HEK293 (cell line): ENCODE data around the gene MAFF.

Experiments
- ATF2 ChIP-seq: fragments of 450-650 bp; formaldehyde crosslinking; IDR thresholded peaks from 2 replicates; pipeline ENCODE4 v1.5.1; 2016; ENCODE audit warnings: missing biosample characterization, missing genetic modification characterization, low read depth
- GFI1B ChIP-seq: fragments of 450-650 bp; formaldehyde crosslinking; IDR thresholded peaks from 2 replicates; pipeline ENCODE4 v1.5.1; 2016; ENCODE audit warnings: missing biosample characterization, missing genetic modification characterization
- GLIS1 ChIP-seq: fragments of 450-650 bp; formaldehyde crosslinking; IDR thresholded peaks from 2 replicates; pipeline ENCODE4 v1.5.1; 2016; ENCODE audit warnings: missing biosample characterization, missing genetic modification characterization
- KLF8 ChIP-seq: fragments of 450-650 bp; formaldehyde crosslinking; IDR thresholded peaks from 2 replicates; pipeline ENCODE4 v1.5.1; 2016; ENCODE audit warnings: missing biosample characterization, missing genetic modification characterization
- REPIN1 ChIP-seq: fragments of 450-650 bp; formaldehyde crosslinking; IDR thresholded peaks from 2 replicates; pipeline ENCODE4 v1.5.1; 2017; ENCODE audit warnings: missing biosample characterization, missing genetic modification characterization, low read depth
- SP7 ChIP-seq: fragments of 450-650 bp; formaldehyde crosslinking; IDR thresholded peaks from 2 replicates; pipeline ENCODE4 v1.5.1; 2016; ENCODE audit warnings: missing biosample characterization, missing genetic modification characterization
- TCF7L2 ChIP-seq: IDR thresholded peaks from 2 replicates; pipeline ENCODE4 v1.6.1; 2011; ENCODE audit warnings: low read depth, mild to moderate bottlenecking, inconsistent platforms, low read length, moderate library complexity, borderline replicate concordance
- TRIM28 ChIP-seq: IDR thresholded peaks from 2 replicates; pipeline ENCODE4 v1.6.1; 2011; ENCODE audit warnings: low read length, control low read depth, borderline replicate concordance
- YY1 ChIP-seq: fragments of 450-650 bp; formaldehyde crosslinking; IDR thresholded peaks from 2 replicates; pipeline ENCODE4 v1.5.1; 2018; ENCODE audit warnings: missing biosample characterization, missing genetic modification characterization
- ZBTB10 ChIP-seq: fragments of 450-650 bp; formaldehyde crosslinking; IDR thresholded peaks from 2 replicates; pipeline ENCODE4 v1.5.1; 2016; ENCODE audit warnings: missing biosample characterization, missing genetic modification characterization
- ZBTB17 ChIP-seq: fragments of 450-650 bp; formaldehyde crosslinking; IDR thresholded peaks from 2 replicates; pipeline ENCODE4 v1.5.1; 2016; ENCODE audit warnings: missing biosample characterization, missing genetic modification characterization
- ZBTB44 ChIP-seq: fragments of 450-650 bp; IDR thresholded peaks from 2 replicates; pipeline ENCODE4 v1.5.1; 2018; ENCODE audit warnings: missing biosample characterization, mild to moderate bottlenecking, missing genetic modification characterization
- ZNF112 ChIP-seq: fragments of 450-650 bp; formaldehyde crosslinking; IDR thresholded peaks from 2 replicates; pipeline ENCODE4 v1.5.0; 2017; ENCODE audit warnings: missing biosample characterization, missing genetic modification characterization
- ZNF175 ChIP-seq: fragments of 450-650 bp; formaldehyde crosslinking; IDR thresholded peaks from 2 replicates; pipeline ENCODE4 v1.5.1; 2016; ENCODE audit warnings: missing biosample characterization, missing genetic modification characterization
- ZNF18 ChIP-seq: fragments of 450-650 bp; formaldehyde crosslinking; IDR thresholded peaks from 2 replicates; pipeline ENCODE4 v1.5.1; 2016; ENCODE audit warnings: missing biosample characterization, missing genetic modification characterization
- ZNF23 ChIP-seq: fragments of 450-650 bp; formaldehyde crosslinking; IDR thresholded peaks from 2 replicates; pipeline ENCODE4 v1.5.1; 2016; ENCODE audit warnings: missing biosample characterization, missing genetic modification characterization, borderline replicate concordance
- ZNF280C ChIP-seq: fragments of 450-650 bp; formaldehyde crosslinking; IDR thresholded peaks from 2 replicates; pipeline ENCODE4 v1.5.1; 2016; ENCODE audit warnings: missing biosample characterization, missing genetic modification characterization
- ZNF302 ChIP-seq: fragments of 450-650 bp; formaldehyde crosslinking; IDR thresholded peaks from 2 replicates; pipeline ENCODE4 v1.5.1; 2016; ENCODE audit warnings: missing biosample characterization, missing genetic modification characterization, low read depth
- ZNF311 ChIP-seq: fragments of 450-650 bp; formaldehyde crosslinking; IDR thresholded peaks from 2 replicates; pipeline ENCODE4 v1.5.1; 2017; ENCODE audit warnings: missing biosample characterization, missing genetic modification characterization, borderline replicate concordance
- ZNF341 ChIP-seq: fragments of 450-650 bp; formaldehyde crosslinking; IDR thresholded peaks from 2 replicates; pipeline ENCODE4; 2016; ENCODE audit warnings: low read depth, missing biosample characterization, missing genetic modification characterization
- ZNF362 ChIP-seq: fragments of 450-650 bp; formaldehyde crosslinking; IDR thresholded peaks from 2 replicates; pipeline ENCODE4 v1.5.1; 2016; ENCODE audit warnings: missing biosample characterization, missing genetic modification characterization
- ZNF624 ChIP-seq: fragments of 450-650 bp; formaldehyde crosslinking; IDR thresholded peaks from 2 replicates; pipeline ENCODE4 v1.5.1; 2017; ENCODE audit warnings: missing biosample characterization, missing genetic modification characterization
- ZNF664 ChIP-seq: fragments of 450-650 bp; formaldehyde crosslinking; IDR thresholded peaks from 2 replicates; pipeline ENCODE4 v1.5.1; 2016; ENCODE audit warnings: missing biosample characterization, missing genetic modification characterization
- ZNF692 ChIP-seq: fragments of 450-650 bp; formaldehyde crosslinking; IDR thresholded peaks from 2 replicates; pipeline ENCODE4 v1.5.1; 2016; ENCODE audit warnings: missing biosample characterization, missing genetic modification characterization
- ZNF785 ChIP-seq: fragments of 450-650 bp; formaldehyde crosslinking; IDR thresholded peaks from 2 replicates; pipeline ENCODE4 v1.5.1; 2016; ENCODE audit warnings: missing biosample characterization, missing genetic modification characterization
- ZSCAN16 ChIP-seq: fragments of 450-650 bp; formaldehyde crosslinking; IDR thresholded peaks from 2 replicates; pipeline ENCODE4 v1.5.1; 2016; ENCODE audit warnings: missing biosample characterization, missing genetic modification characterization
- ZSCAN18 ChIP-seq: fragments of 450-650 bp; formaldehyde crosslinking; IDR thresholded peaks from 2 replicates; pipeline ENCODE4 v1.5.1; 2016; ENCODE audit warnings: missing biosample characterization, missing genetic modification characterization

Gene MAFF

GRCh38 chr22:38196791-38197419, 4.9 kb upstream of the MAFF start (continued):
- TF ChIP-seq ZNF175 (no peak), SP7 (tag by site-specific recombination) (no peak), ZNF341 (tag by site-specific recombination) (no peak), ZSCAN18 (tag by site-specific recombination) (no peak), ZBTB17 (tag by site-specific recombination) (peak; percentile 66), ZNF692 (peak; percentile 49; the same call in 1 of the 2 replicates), ZBTB10 (tag by site-specific recombination) (no peak), ZNF280C (no peak), ZBTB44 (tag by site-specific recombination) (no peak), REPIN1 (no peak), ZNF785 (tag by site-specific recombination) (no peak), ZSCAN16 (no peak), TRIM28 (no peak), ZNF302 (no peak), KLF8 (tag by site-specific recombination) (no peak), ZNF664 (tag by site-specific recombination) (no peak), ZNF18 (tag by site-specific recombination) (no peak), ZNF362 (tag by site-specific recombination) (peak; percentile 91), TCF7L2 (no peak), GFI1B (no peak), ZNF311 (tag by site-specific recombination) (no peak), ZNF23 (tag by site-specific recombination) (no peak), ZNF624 (tag by site-specific recombination) (no peak), GLIS1 (tag by site-specific recombination) (0 out of 2 replicates have a peak, but pooled peaks have one; percentile 21), YY1 (no peak), ATF2 (tag by site-specific recombination) (peak; percentile 96), ZNF112 (tag by site-specific recombination) (no peak)
